Suprapubic skin (tissue), 4 donors: ENCODE results near the gene MAP4K5. TPM values are rescaled to one million over a fixed set of nuclear protein-coding genes. Genes with fewer than 3 reads are reported as not detected.

Experiments
- DNase-seq, 2 donors: peaks; one replicate each; pipeline ENCODE4 v3.0.0-alpha.2; 2019; ENCODE audit warnings: low spot score in 2 of 2
- H3K27ac ChIP-seq: fragments of 200-600 bp; sonication (generic); one replicate; pipeline ENCODE4 v1.5.1; 2019
- H3K27me3 ChIP-seq: fragments of 200-600 bp; sonication (generic); one replicate; pipeline ENCODE4 v1.5.1; 2019
- H3K36me3 ChIP-seq: fragments of 200-600 bp; sonication (generic); one replicate; pipeline ENCODE4 v1.5.1; 2019
- H3K4me1 ChIP-seq: fragments of 200-600 bp; sonication (generic); one replicate; pipeline ENCODE4 v1.5.1; 2019
- H3K4me3 ChIP-seq: fragments of 200-600 bp; sonication (generic); one replicate; pipeline ENCODE4 v1.5.1; 2019; ENCODE audit warnings: mild to moderate bottlenecking
- H3K9me3 ChIP-seq: fragments of 200-600 bp; sonication (generic); one replicate; pipeline ENCODE4 v1.5.1; 2019
- EP300 ChIP-seq: sonication (generic); formaldehyde crosslinking; IDR thresholded peaks from one replicate; pipeline ENCODE4 v1.6.1; 2017; ENCODE audit warnings: antibody characterized with exemption
- POLR2A ChIP-seq, 2 donors: fragments of 450-650 bp; IDR thresholded peaks; one replicate each; pipeline ENCODE4 v1.6.1; 2017; ENCODE audit warnings: antibody characterized with exemption in 2 of 2, mild to moderate bottlenecking in 2 of 2, moderate library complexity in 2 of 2
- POLR2AphosphoS5 ChIP-seq, 3 donors: sonication (generic); formaldehyde crosslinking; IDR thresholded peaks; one replicate each; pipeline ENCODE4 v1.6.1; 2017; ENCODE audit warnings: antibody characterized with exemption in 3 of 3
- WGBS: methylation state at CpG from one replicate; pipeline ENCODE4 v1.1.5; 2018; 5-methylcytosine and 5-hydroxymethylcytosine counted together
- total RNA-seq, 4 donors: library from RNA; depleted of rRNA; stranded (reverse); fragments of >200 nt; gene quantifications; one replicate each; pipeline ENCODE4 v1.1.0, GENCODE V29; 2016
- TF ChIP-seq, protein P1 (sequence below), 2 donors: fragments of 200-600 bp in 1 of 2; fragments of 450-650 bp in 1 of 2; sonication (generic) in 1 of 2; IDR thresholded peaks; one replicate each; pipeline ENCODE4 v1.5.1; 2016 to 2019; ENCODE audit warnings: antibody characterized with exemption in 2 of 2, mild to moderate bottlenecking in 1 of 2, moderate library complexity in 1 of 2

MAP4K5 gene
- total RNA-seq, 4 donors from 2014 or later: 109 to 226 (median 125) TPM

DNA sequence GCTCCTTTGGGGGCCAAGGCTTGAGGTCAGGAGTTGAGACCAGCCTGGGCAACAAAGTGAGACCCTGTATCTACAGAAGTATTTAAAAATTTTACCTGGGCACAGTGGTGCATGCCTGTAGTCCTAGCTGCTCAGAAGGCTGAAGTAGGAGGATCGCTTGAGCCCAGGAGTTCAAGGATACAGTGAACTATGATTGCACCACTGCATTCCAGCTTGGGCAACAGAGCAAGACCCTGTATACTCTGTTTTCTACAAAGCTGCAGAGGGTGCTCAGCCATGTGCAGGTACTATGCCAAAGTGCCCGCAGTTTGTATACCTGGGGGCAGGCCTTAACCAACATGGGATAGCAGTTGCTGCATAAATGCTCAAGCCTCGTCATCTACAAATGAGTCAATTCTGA lies 108.8 kb downstream of the MAP4K5 start:
- peaks cover 71% of the 10 kb centered on the region for H3K36me3 ChIP-seq
- no peak for DNase-seq
- no peaks in the 10 kb centered on the region for H3K4me1 ChIP-seq
- H3K27ac ChIP-seq: no peak overlapping the region
- 98% methylated on average over 3 of the region's 3 CpGs for WGBS
- TF ChIP-seq EP300 (no peak), POLR2A (IDR thresholded peaks at IDR 0.05) (no peak), POLR2AphosphoS5 (IDR thresholded peaks at IDR 0.05) (no peak)
- TF ChIP-seq, protein P1, sequence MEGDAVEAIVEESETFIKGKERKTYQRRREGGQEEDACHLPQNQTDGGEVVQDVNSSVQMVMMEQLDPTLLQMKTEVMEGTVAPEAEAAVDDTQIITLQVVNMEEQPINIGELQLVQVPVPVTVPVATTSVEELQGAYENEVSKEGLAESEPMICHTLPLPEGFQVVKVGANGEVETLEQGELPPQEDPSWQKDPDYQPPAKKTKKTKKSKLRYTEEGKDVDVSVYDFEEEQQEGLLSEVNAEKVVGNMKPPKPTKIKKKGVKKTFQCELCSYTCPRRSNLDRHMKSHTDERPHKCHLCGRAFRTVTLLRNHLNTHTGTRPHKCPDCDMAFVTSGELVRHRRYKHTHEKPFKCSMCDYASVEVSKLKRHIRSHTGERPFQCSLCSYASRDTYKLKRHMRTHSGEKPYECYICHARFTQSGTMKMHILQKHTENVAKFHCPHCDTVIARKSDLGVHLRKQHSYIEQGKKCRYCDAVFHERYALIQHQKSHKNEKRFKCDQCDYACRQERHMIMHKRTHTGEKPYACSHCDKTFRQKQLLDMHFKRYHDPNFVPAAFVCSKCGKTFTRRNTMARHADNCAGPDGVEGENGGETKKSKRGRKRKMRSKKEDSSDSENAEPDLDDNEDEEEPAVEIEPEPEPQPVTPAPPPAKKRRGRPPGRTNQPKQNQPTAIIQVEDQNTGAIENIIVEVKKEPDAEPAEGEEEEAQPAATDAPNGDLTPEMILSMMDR (IDR thresholded peaks at IDR 0.05): no peak
- H3K9me3 ChIP-seq: no peaks in the 10 kb centered on the region
- no peak overlapping the region for H3K4me3 ChIP-seq
- H3K27me3 ChIP-seq: no peaks in the 10 kb centered on the region

DNA sequence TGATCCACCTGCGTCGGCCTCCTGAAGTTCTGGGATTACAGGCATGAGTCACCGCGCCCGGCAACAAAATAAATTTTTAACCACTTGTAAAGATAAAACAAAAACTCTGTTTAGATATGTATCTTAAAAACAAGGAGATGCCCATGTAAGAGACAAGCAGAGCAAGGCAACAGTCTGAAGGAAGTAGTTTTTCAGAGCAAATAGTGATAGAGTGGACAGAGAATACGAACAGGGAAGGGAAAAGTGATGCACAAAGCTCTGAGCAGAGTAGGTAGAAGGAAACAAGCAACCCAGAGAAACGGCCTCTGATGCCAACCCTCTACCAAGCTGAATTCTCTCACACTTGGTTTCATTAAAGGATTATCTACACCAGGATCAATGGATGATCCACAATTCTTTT lies 110.9 kb downstream of the MAP4K5 start:
- TF ChIP-seq, protein P1 (IDR thresholded peaks at IDR 0.05): no peak
- TF ChIP-seq EP300 (no peak), POLR2AphosphoS5 (IDR thresholded peaks at IDR 0.05) (no peak), POLR2A (IDR thresholded peaks at IDR 0.05) (no peak)
- peaks cover 74% of the 10 kb centered on the region for H3K36me3 ChIP-seq
- H3K4me1 ChIP-seq: no peaks in the 10 kb centered on the region
- H3K9me3 ChIP-seq: no peaks in the 10 kb centered on the region
- no peak overlapping the region for H3K4me3 ChIP-seq
- no peak overlapping the region for H3K27ac ChIP-seq
- WGBS: 84% methylated on average over 7 of the region's 7 CpGs
- no peaks in the 10 kb centered on the region for H3K27me3 ChIP-seq
- no peak for DNase-seq

DNA sequence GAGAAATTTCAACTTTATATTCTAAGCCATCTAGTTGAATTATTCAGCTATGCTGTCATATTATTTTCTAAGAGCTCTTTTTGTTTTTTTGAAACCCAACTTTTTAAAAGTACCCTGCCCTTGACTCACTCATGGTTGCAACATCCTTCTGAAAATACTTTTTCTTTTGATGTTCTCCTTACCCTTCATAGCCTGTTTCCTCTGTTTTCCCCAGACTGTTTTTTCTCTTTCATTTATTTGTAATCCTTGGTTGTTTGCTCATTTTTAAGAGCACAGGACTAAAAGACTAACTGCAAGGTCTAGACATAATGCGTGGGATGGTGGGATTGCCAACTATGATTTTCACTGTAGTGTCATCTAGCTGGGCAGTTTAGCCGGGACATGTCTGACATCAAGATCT lies 114.5 kb downstream of the MAP4K5 start:
- TF ChIP-seq POLR2A (IDR thresholded peaks at IDR 0.05) (no peak), POLR2AphosphoS5 (IDR thresholded peaks at IDR 0.05) (no peak), EP300 (no peak)
- TF ChIP-seq, protein P1 (IDR thresholded peaks at IDR 0.05): no peak
- H3K36me3 ChIP-seq: peaks cover 44% of the 10 kb centered on the region
- no peak for DNase-seq
- no peaks in the 10 kb centered on the region for H3K4me1 ChIP-seq
- no peak overlapping the region for H3K27ac ChIP-seq
- WGBS: 95% methylated on average over 2 of the region's 2 CpGs
- no peaks in the 10 kb centered on the region for H3K27me3 ChIP-seq
- no peaks in the 10 kb centered on the region for H3K9me3 ChIP-seq
- no peak overlapping the region for H3K4me3 ChIP-seq

DNA sequence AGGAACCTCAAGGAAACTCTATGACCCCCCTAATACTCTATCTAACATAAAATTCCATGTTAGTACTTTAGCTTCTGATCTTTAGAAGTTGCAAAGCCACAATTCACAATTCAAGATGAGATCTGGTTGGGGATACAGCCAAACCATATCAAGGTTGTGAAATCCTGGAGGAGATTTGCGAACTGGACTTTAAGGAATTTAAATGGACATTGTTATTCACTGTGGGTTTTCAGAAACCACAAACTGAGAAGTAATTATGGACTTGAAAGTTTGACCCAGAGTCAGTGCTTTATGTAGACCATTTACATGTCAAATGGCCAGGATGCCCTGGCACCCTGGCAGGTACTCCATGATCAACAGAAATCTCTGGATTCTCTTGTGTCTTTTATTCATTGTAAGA lies 121.4 kb downstream of the MAP4K5 start:
- Histone ChIP-seq H3K36me3 (no peaks in the 10 kb centered on the region), H3K9me3 (no peaks in the 10 kb centered on the region), H3K4me1 (peaks cover 3% of the 10 kb centered on the region), H3K27me3 (no peaks in the 10 kb centered on the region), H3K4me3 (no peak overlapping the region), H3K27ac (no peak overlapping the region)
- TF ChIP-seq, protein P1 (IDR thresholded peaks at IDR 0.05): no peak
- TF ChIP-seq POLR2AphosphoS5 (IDR thresholded peaks at IDR 0.05) (no peak), POLR2A (IDR thresholded peaks at IDR 0.05) (no peak), EP300 (no peak)
- 76% methylated on average over 1 of the region's 1 CpG for WGBS
- no peak for DNase-seq

DNA sequence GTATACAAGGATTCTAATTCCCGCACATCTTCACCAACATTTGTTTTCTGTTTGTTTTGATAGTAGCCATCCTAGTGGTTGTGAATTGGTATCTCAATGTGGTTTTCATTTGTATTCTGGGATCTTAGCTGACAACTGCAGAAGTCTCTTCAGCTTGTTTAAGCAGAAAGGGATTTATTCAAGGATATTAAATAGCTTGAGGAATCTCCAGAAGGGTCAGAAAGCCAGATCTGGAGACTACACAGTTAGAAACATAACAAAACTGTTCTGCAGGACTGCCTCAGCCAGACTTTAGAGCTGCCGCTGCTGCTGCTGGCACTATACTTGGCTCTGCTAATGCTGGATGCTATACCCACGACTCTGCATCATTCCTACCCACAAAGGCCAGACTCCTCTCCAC lies 122.3 kb downstream of the MAP4K5 start:
- TF ChIP-seq, protein P1 (IDR thresholded peaks at IDR 0.05): no peak
- TF ChIP-seq POLR2AphosphoS5 (IDR thresholded peaks at IDR 0.05): no peak
- TF ChIP-seq EP300: no peak
- TF ChIP-seq POLR2A (IDR thresholded peaks at IDR 0.05): no peak
- no peak for DNase-seq
- Histone ChIP-seq H3K4me3 (no peak overlapping the region), H3K9me3 (no peaks in the 10 kb centered on the region), H3K27ac (no peak overlapping the region), H3K4me1 (peaks cover 3% of the 10 kb centered on the region), H3K36me3 (no peaks in the 10 kb centered on the region), H3K27me3 (no peaks in the 10 kb centered on the region)
- WGBS: 77% methylated on average over 3 of the region's 3 CpGs
